DOHH2 (cell line): ENCODE results near the gene SLC66A2.

Experiments used
- H3F3A ChIP-seq: fragments of 200-600 bp; sonication (generic), shearing (Covaris generic); 2 replicates; pipeline ENCODE4 v1.6.0; 2016; ENCODE audit warnings: antibody characterized with exemption, mild to moderate bottlenecking; ENCODE audit not compliant: control insufficient read depth, insufficient read depth
- H3K27ac ChIP-seq: fragments of 200-600 bp; sonication (generic); 2 replicates; pipeline ENCODE4 v1.5.1; 2014; ENCODE audit warnings: low read depth, mild to moderate bottlenecking, low read length, moderate library complexity
- H3K27me3 ChIP-seq: fragments of 200-600 bp; sonication (generic); 2 replicates; pipeline ENCODE4 v1.6.1; 2014; ENCODE audit warnings: mild to moderate bottlenecking, low read length, mixed read lengths; ENCODE audit not compliant: control insufficient read depth
- H3K36me3 ChIP-seq: fragments of 200-600 bp; sonication (generic); 2 replicates; pipeline ENCODE4 v1.6.1; 2014; ENCODE audit warnings: mild to moderate bottlenecking, low read length, moderate library complexity, mixed read lengths; ENCODE audit not compliant: control insufficient read depth
- H3K4me1 ChIP-seq: fragments of 200-600 bp; sonication (generic); 2 replicates; pipeline ENCODE4 v1.6.1; 2014; ENCODE audit warnings: mild to moderate bottlenecking, low read length, mixed read lengths; ENCODE audit not compliant: control insufficient read depth
- H3K4me2 ChIP-seq: fragments of 200-600 bp; sonication (generic); 2 replicates; pipeline ENCODE4 v1.6.0; 2014; ENCODE audit warnings: mild to moderate bottlenecking, low read length, moderate library complexity
- H3K4me3 ChIP-seq: fragments of 200-600 bp; sonication (generic); 2 replicates; pipeline ENCODE4 v1.5.1; 2014; ENCODE audit warnings: mild to moderate bottlenecking, low read length, mixed read lengths
- H3K79me2 ChIP-seq: fragments of 200-600 bp; sonication (generic); 2 replicates; pipeline ENCODE4 v1.6.1; 2014; ENCODE audit warnings: mild to moderate bottlenecking, low read length, mixed read lengths; ENCODE audit not compliant: control insufficient read depth
- H3K9me2 ChIP-seq: fragments of 200-600 bp; sonication (generic); replicated peaks from 2 replicates; pipeline ENCODE4 v1.6.1; 2014; ENCODE audit warnings: mild to moderate bottlenecking, low read length, mixed read lengths; ENCODE audit not compliant: control insufficient read depth
- H3K9me3 ChIP-seq: fragments of 200-600 bp; sonication (generic); 2 replicates; pipeline ENCODE4 v1.6.1; 2014; ENCODE audit warnings: antibody characterized with exemption, low read length, mixed read lengths; ENCODE audit not compliant: control insufficient read depth, insufficient read depth
- H4K20me1 ChIP-seq: fragments of 200-600 bp; sonication (generic); 2 replicates; pipeline ENCODE4 v1.6.0; 2014; ENCODE audit warnings: low read depth, mild to moderate bottlenecking, antibody characterized with exemption, low read length, moderate library complexity; ENCODE audit not compliant: control insufficient read depth, insufficient read depth
- CTCF ChIP-seq: fragments of 200-600 bp; sonication (generic); IDR thresholded peaks from one replicate; pipeline ENCODE4 v1.5.1; 2014; ENCODE audit warnings: antibody characterized with exemption, mild to moderate bottlenecking, low read depth, low read length; ENCODE audit not compliant: poor library complexity, severe bottlenecking
- EZH2phosphoT487 ChIP-seq: fragments of 200-600 bp; sonication (generic); IDR thresholded peaks from 2 replicates; pipeline ENCODE4 v1.6.1; 2017; ENCODE audit warnings: borderline replicate concordance, mild to moderate bottlenecking, antibody characterized with exemption, low read length, moderate library complexity, mixed read lengths

Gene SLC66A2

GRCh38 chr18:79912409-79912991, 39.0 kb downstream of the SLC66A2 start:
- Histone ChIP-seq H3K79me2 (no peaks in the 10 kb centered on the region), H4K20me1 (no peaks in the 10 kb centered on the region), H3F3A (no peaks in the 10 kb centered on the region), H3K4me1 (no peaks in the 10 kb centered on the region), H3K4me3 (no peak overlapping the region), H3K9me3 (no peaks in the 10 kb centered on the region), H3K27me3 (no peaks in the 10 kb centered on the region), H3K9me2 (no peaks in the 10 kb centered on the region), H3K27ac (no peak overlapping the region), H3K4me2 (no peak overlapping the region), H3K36me3 (peaks cover 10% of the 10 kb centered on the region; the same call in 1 of the 2 replicates)
- no peak for TF ChIP-seq EZH2phosphoT487
- TF ChIP-seq CTCF, result no peak

- Histone ChIP-seq H3K79me2 (no peaks in the 10 kb centered on the region), H3F3A (no peaks in the 10 kb centered on the region), H3K27me3 (no peaks in the 10 kb centered on the region), H3K9me3 (no peaks in the 10 kb centered on the region), H3K27ac (no peak overlapping the region), H3K9me2 (no peaks in the 10 kb centered on the region), H3K4me1 (no peaks in the 10 kb centered on the region), H3K4me2 (no peak overlapping the region), H3K36me3 (peaks cover 4% of the 10 kb centered on the region; the same call in 1 of the 2 replicates), H4K20me1 (no peaks in the 10 kb centered on the region), H3K4me3 (no peak overlapping the region)
- TF ChIP-seq CTCF (no peak), EZH2phosphoT487 (no peak)
These were observed 39.8 kb downstream of the SLC66A2 start for GRCh38 chr18:79911344-79912270.

DNA sequence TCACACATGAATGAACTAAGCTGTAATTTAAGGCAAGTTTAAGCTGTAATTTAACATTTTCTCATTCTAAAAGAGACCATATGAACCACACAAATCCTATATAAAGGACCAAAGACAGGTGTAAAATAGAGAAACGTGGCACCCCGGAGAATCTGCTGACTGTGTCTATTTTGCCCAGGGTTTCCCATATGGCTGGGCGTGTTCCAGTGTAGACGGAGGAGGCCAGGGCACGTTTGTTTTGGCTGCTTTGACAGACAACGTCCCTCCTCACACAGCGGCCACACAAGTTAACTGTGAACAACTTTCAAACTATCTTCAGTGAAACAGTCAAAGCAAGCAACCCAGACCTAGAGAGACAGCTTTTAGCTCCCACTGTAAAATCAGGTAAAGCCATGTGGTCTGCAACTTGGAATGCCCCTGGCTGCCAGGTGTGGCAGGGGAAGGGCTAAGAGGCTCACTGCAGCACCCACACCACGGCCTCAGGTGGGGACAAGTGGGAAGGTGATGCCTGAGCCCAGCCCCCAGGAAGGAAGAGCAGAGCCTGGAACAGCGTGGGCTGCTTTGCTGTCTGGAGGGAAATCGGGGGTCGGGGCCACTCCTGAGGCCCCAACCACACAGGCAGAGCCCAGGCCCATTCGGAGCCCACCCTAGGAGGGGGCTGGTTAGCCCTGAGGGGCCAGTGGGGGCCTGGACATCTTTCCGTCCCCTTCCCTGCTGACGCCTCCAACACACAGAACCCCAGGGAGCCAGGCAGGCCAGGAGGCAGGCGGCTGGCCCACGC, 40.7 kb downstream of the SLC66A2 start:
- H3F3A ChIP-seq, result no peaks in the 10 kb centered on the region
- no peaks in the 10 kb centered on the region for H3K36me3 ChIP-seq
- H3K27me3 ChIP-seq, result no peaks in the 10 kb centered on the region
- TF ChIP-seq EZH2phosphoT487 (no peak), CTCF (no peak)
- H3K4me1 ChIP-seq, result no peaks in the 10 kb centered on the region
- H3K27ac ChIP-seq, result no peak overlapping the region
- no peaks in the 10 kb centered on the region for H3K9me2 ChIP-seq
- no peak overlapping the region for H3K4me2 ChIP-seq
- H3K79me2 ChIP-seq, result no peaks in the 10 kb centered on the region
- no peak overlapping the region for H3K4me3 ChIP-seq
- no peaks in the 10 kb centered on the region for H4K20me1 ChIP-seq
- no peaks in the 10 kb centered on the region for H3K9me3 ChIP-seq
